Measurements from ENCODE around the gene TRIM28.

DNA sequence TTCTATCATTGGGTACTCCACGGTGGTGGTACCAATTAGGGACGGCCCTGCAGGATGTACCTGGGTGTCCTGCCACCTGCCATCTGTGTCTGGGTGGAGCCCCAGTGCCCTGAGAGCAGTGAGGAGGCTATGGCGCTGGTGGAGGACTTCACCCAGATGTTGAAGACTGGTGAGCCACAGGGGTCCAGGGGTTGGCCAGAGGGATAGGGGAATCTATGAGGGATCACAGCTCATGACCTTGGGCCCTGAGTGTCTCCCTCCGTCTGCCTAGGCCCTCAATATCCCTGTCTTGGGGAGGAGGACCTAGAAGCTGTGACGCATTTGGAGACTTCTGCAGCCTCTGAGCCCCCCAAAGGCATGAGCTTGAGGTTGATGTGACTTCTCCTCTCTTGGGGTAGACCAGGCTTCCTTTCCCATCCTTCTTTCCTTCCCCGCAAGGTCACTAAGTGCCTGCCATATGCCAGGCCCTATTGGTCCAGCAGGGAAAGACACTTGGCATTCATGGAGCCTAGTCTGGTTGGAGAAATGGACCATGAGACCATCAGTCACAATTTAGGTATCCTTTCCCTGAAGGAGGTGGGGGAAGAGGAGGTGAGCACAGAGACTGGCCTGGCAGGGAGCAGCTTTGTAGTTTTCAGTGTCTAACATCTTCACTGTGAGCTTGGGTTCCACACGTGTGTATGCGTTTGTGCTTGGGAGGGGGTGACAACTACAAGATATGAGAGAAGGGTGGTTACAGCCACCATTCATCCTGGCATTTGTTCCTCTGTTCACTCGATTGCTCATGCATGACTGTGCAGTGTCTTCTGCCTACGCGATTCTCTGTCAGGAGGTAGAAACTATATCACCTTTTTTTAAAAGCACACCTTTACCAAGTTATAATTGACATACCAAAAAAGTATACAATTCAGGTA is 34.4 kb downstream of the TRIM28 start:
- TF ChIP-seq POLR2AphosphoS5 (IDR thresholded peaks at IDR 0.05; ENCODE audit: borderline replicate concordance, low read depth, low read length) (no peak), EZH2 (IDR thresholded peaks at IDR 0.05) (no peak)
